Heart right ventricle (tissue), 16 donors: ENCODE measurements around the gene RIMBP2. TPM values are rescaled to one million over a fixed set of nuclear protein-coding genes. Genes with fewer than 3 reads are reported as not detected.

Experiments used
- ATAC-seq, 8 donors: fragments of 200-7000 bp; cut with Tn5 transposase; one replicate each; pipeline ENCODE4 v1.9.1; 2020; ENCODE audit warnings: mild to moderate bottlenecking in 8 of 8, moderate library complexity in 8 of 8, moderate number of reproducible peaks in 1 of 8
- DNase-seq, 2 donors: peaks; one replicate each; pipeline ENCODE4 v3.0.0-alpha.2; 2020
- H3K27ac ChIP-seq, 10 donors: fragments of 200-600 bp; sonication (generic) in 2 of 10; one replicate each; pipeline versions ENCODE4 v1.5.0 to v1.8.0; 2020 to 2022; ENCODE audit warnings: mild to moderate bottlenecking in 3 of 10
- H3K27me3 ChIP-seq, 7 donors: fragments of 200-600 bp; one replicate each; pipeline ENCODE4 v1.8.0; 2021 to 2022; ENCODE audit warnings: mild to moderate bottlenecking in 2 of 7
- H3K36me3 ChIP-seq, 9 donors: fragments of 200-600 bp; sonication (generic) in 1 of 9; one replicate each; pipeline versions ENCODE4 v1.5.0 to v1.8.0; 2020 to 2022; ENCODE audit warnings: mild to moderate bottlenecking in 2 of 9
- H3K4me1 ChIP-seq, 9 donors: fragments of 200-600 bp; sonication (generic) in 1 of 9; one replicate each; pipeline versions ENCODE4 v1.5.0 to v1.8.0; 2020 to 2022; ENCODE audit warnings: mild to moderate bottlenecking in 4 of 9
- H3K4me3 ChIP-seq, 10 donors: fragments of 200-600 bp; sonication (generic) in 2 of 10; one replicate each; pipeline versions ENCODE4 v1.5.0 to v1.8.0; 2020 to 2022; ENCODE audit warnings: mild to moderate bottlenecking in 7 of 10, moderate library complexity in 2 of 10
- H3K9me3 ChIP-seq, 11 donors: fragments of 200-600 bp in 10 of 11; sonication (generic) in 2 of 11; one replicate each; pipeline versions ENCODE4 v1.5.0 to v1.8.0; 2013 to 2022; ENCODE audit warnings: mild to moderate bottlenecking in 2 of 11, control low read depth in 1 of 11, moderate library complexity in 1 of 11
- WGBS, 2 donors: extraction: QIAGEN DNeasy Blood & Tissue Kit; methylation state at CpG; one replicate each; pipeline ENCODE4 v1.1.7; 2013; ENCODE audit warnings: inconsistent platforms in 1 of 2; 5-methylcytosine and 5-hydroxymethylcytosine counted together
- intact Hi-C, 10 donors: fragments of 100-400 bp; cut with DNase I; formaldehyde crosslinking; loops; one replicate each; pipeline versions ENCODE4 v1.11.1 to v1.14.2; 2022
- polyA plus RNA-seq, 2 donors: library from polyadenylated mRNA; stranded (reverse); fragments of 200-250 nt; gene quantifications; one replicate each; pipeline ENCODE4 v1.2.3, GENCODE V29; 2013
- total RNA-seq, 10 donors: library from RNA; stranded (reverse); fragmentation: NEBNext Ultra II Directional in 3 of 10; extraction: Animal tissue kit (Norgen Biotek cat#: 25700) in 3 of 10; gene quantifications; one replicate each; pipeline versions ENCODE4 v1.2.1 to v1.2.4, GENCODE V29; 2021 to 2023
- TF ChIP-seq, protein P1 (sequence below), 9 donors: fragments of 200-600 bp; sonication (generic) in 2 of 9; IDR thresholded peaks; one replicate each; pipeline versions ENCODE4 v1.5.0 to v1.8.0; 2021 to 2022; ENCODE audit warnings: antibody characterized with exemption in 9 of 9, mild to moderate bottlenecking in 5 of 9, moderate library complexity in 1 of 9
- donor health status: Arrhythmogenic right ventricular cardiomyopathy.
- donor health status: ischemic (EF 13 %, LVEDD 7.1; RV severe dilation, severe dysfunction).
- donor health status: healthy with polysubstance abuse.
- donor health status: DM: no; HTN: yes; CAD: no.
- donor health status: DM: no; HTN: no; CAD: no.
- donor health status: ischemic (EF 25% LVEDD 6.9; RV normal size, moderate dysfunction).
- donor health status: ischemic (EF 25% LVEDD 5.7; RV mildly dilated, moderate dysfunction).
- donor health status: healthy.
- donor health status: DM: yes; HTN: yes; CAD: no.
- donor health status: Ischemic cardiomyopathy.
- donor health status: ischemic (EF 35%, LVEDD 5.7; RV mildly dilated, moderate dysfunction).
- donor health status: nonischemic (EF 11% LVEDD 7.7; RV severe dilation, severe dysfunction).
- donor health status: DM: yes; HTN: yes; CAD: no.
- donor health status: PGD.
- donor health status: ischemic (EF 29% LVEDD 5.4; RV normal size, mild dysfunction).
- donor health status: nonischemic (EF 23%, LVEDD 6.1; RV moderate dilation, normal function).

Gene RIMBP2
- total and polyA plus RNA-seq, 12 donors: 0.01 to 0.17 (median 0.05) TPM; not detected in 9

DNA sequence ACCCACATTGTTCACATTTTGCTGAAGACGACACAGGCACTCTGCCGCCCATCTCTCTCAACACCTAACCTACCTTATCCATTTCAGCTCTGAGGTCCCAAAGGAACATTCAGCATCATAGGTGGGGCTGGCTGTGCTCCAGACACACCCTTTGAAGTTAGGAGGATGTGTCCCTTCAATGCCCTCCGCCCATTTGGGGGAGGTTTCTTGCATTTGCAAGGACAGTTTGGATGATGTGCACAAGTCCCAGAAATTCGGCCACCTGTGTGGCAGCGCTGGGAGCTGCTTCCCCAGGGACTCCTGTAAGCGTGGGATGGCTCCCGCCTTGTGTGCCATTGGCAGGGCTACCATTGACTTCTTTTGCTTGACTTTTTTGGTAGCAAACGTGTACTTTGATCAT, 113.8 kb downstream of the RIMBP2 start:
- DNase-seq (no peak), ATAC-seq (no peak)
- Histone ChIP-seq H3K9me3 (peaks cover 0 to 17% (median 7%) of the 10 kb centered on the region in 11 donors), H3K27me3 (peaks cover 0 to 3% (median 0%) of the 10 kb centered on the region in 7 donors), H3K27ac (no peak overlapping the region), H3K4me3 (no peak overlapping the region), H3K36me3 (no peaks in the 10 kb centered on the region), H3K4me1 (no peaks in the 10 kb centered on the region)
- intact Hi-C loops: no loop called here
- TF ChIP-seq, protein P1, sequence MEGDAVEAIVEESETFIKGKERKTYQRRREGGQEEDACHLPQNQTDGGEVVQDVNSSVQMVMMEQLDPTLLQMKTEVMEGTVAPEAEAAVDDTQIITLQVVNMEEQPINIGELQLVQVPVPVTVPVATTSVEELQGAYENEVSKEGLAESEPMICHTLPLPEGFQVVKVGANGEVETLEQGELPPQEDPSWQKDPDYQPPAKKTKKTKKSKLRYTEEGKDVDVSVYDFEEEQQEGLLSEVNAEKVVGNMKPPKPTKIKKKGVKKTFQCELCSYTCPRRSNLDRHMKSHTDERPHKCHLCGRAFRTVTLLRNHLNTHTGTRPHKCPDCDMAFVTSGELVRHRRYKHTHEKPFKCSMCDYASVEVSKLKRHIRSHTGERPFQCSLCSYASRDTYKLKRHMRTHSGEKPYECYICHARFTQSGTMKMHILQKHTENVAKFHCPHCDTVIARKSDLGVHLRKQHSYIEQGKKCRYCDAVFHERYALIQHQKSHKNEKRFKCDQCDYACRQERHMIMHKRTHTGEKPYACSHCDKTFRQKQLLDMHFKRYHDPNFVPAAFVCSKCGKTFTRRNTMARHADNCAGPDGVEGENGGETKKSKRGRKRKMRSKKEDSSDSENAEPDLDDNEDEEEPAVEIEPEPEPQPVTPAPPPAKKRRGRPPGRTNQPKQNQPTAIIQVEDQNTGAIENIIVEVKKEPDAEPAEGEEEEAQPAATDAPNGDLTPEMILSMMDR (IDR thresholded peaks at IDR 0.05): no peak
- WGBS, 2 donors: 83 to 86% methylated on average over 8 of the region's 8 CpGs

DNA sequence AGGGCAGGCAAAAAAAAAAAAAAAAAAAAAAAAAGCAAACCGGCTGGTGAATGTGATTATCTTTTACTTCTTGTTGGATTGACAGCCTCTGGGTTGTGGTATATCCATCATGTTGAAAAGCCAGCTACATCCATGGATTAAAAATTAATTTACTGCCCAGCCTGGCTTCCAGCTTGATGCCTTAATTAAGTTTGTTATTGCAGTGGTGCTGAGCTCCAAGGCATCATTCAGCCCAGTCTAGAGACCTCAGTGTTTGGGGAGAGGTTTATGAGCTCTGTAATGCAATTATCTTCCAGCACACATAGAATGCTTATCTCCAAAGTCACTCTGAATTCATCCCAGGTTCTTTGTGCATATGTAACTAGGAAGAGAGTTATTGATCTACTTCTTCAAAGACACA, 114.8 kb downstream of the RIMBP2 start:
- H3K9me3 ChIP-seq: peaks cover 0 to 24% (median 9%) of the 10 kb centered on the region in 11 donors
- DNase-seq (no peak), ATAC-seq (no peak)
- WGBS, 2 donors: 64 to 76% methylated on average over 1 of the region's 1 CpG
- intact Hi-C loops: no loop called here
- H3K27ac ChIP-seq: no peak overlapping the region
- H3K4me1 ChIP-seq: no peaks in the 10 kb centered on the region
- H3K4me3 ChIP-seq: no peak overlapping the region
- no peaks in the 10 kb centered on the region for H3K36me3 ChIP-seq
- TF ChIP-seq, protein P1 (IDR thresholded peaks at IDR 0.05): no peak
- peaks cover 0 to 3% (median 0%) of the 10 kb centered on the region in 7 donors for H3K27me3 ChIP-seq

DNA sequence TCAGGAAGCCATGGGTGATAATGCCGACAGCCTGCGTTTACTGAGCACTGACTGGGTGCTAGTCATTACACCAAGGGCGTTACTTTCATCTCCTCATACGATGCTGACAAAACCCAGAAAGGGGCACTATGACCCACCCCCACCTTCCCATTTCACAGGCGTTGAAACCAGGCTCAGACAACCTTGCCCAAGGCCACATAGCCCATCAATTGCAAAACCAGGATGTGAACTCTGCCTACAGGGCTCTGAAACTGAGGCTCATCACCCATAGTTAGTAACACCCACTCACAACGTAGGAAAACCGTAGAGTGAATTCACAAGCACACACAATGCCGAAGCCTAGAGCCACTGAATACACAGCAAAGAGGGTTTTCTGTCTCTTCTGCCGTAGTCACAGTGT, 119.9 kb downstream of the RIMBP2 start:
- ATAC-seq (no peak), DNase-seq (no peak)
- H3K27ac ChIP-seq: no peak overlapping the region
- TF ChIP-seq, protein P1 (IDR thresholded peaks at IDR 0.05): no peak
- no peaks in the 10 kb centered on the region for H3K36me3 ChIP-seq
- H3K27me3 ChIP-seq: peaks cover 0 to 23% (median 0%) of the 10 kb centered on the region in 7 donors
- intact Hi-C loops: no loop called here
- 66 to 75% methylated on average over 9 of the region's 9 CpGs for WGBS, 2 donors
- no peaks in the 10 kb centered on the region for H3K4me1 ChIP-seq
- H3K9me3 ChIP-seq: peaks cover 0 to 24% (median 9%) of the 10 kb centered on the region in 11 donors
- H3K4me3 ChIP-seq: no peak overlapping the region

DNA sequence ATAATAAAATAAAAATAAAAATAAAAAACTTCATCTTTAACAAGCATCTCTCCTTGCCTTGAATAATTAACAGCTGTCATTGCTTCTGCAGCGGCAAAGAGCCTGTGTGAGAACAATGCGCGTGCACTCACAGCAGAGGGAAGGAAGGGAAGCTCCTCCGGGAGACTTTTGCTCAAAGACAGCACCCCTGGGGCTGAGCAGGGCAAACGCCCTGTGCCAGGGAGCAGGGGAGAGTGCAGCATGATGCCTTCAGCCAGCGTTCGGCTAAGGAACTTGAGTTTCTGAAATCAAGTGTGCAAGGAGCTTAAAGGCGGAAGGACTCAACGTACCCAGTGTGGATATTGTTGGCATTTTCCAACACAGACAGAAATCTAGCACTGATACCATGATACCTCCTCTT, 120.5 kb downstream of the RIMBP2 start:
- H3K27me3 ChIP-seq: peaks cover 0 to 23% (median 0%) of the 10 kb centered on the region in 7 donors
- peaks cover 0 to 24% (median 9%) of the 10 kb centered on the region in 11 donors for H3K9me3 ChIP-seq
- 79 to 82% methylated on average over 9 of the region's 9 CpGs for WGBS, 2 donors
- no peak overlapping the region for H3K4me3 ChIP-seq
- H3K27ac ChIP-seq: no peak overlapping the region
- no peaks in the 10 kb centered on the region for H3K36me3 ChIP-seq
- intact Hi-C loops: no loop called here
- TF ChIP-seq, protein P1 (IDR thresholded peaks at IDR 0.05): no peak
- DNase-seq: no peak
- no peak for ATAC-seq
- H3K4me1 ChIP-seq: no peaks in the 10 kb centered on the region
